ENCODE data around the gene DPH5. TPM values are rescaled to one million over a fixed set of nuclear protein-coding genes. Genes with fewer than 3 reads are reported as not detected.
A peak's percentile ranks its signal among the peaks of the same experiment; 100 is the strongest.

DPH5 gene
- total and polyA plus RNA-seq, 2 of the 4 experiments (the other 2 are of a cell fraction) = 32.3 to 42.0 TPM

- 0 out of 2 replicates have a peak overlapping the region, but pooled peaks have one; percentile 21 for H2AK5ac ChIP-seq (ENCODE audit: low read depth, low read length)
- H3K4me3 ChIP-seq (ENCODE audit: insufficient read depth, low read depth, low read length) = no peak overlapping the region
- dilution Hi-C loops (cut with HindIII; ENCODE audit: low sequenced_read_pairs, unreplicated experiment) = no loop called here
- intact Hi-C loops (cut with micrococcal nuclease) = loop anchor here (5.0 kb wide), 1 partner anchor 231 kb away; the partner anchor contains the start of gene S1PR1
- ATAC-seq (ENCODE audit: low read depth) (no peak), DNase-seq (peak; percentile 10)
- no peaks in the 10 kb centered on the region for H3K27me3 ChIP-seq (ENCODE audit: control insufficient read depth, insufficient read depth, low read length)
- no peak overlapping the region; the same call in 1 of the 2 replicates for H3K27ac ChIP-seq (ENCODE audit: insufficient read depth, low read length)
- H3K18ac ChIP-seq (ENCODE audit: low read depth, low read length) = peak overlapping the region; percentile 57; the same call in 1 of the 2 replicates
- BruUV-seq (replicated peaks) = no TSS peak
- TF ChIP-seq NFE2L2 (IDR thresholded peaks at IDR 0.05; ENCODE audit: low read depth, low read length) (no peak), RCOR1 (IDR thresholded peaks at IDR 0.05; ENCODE audit: insufficient replicate concordance, low read length) (no peak), BHLHE40 (IDR thresholded peaks at IDR 0.05; ENCODE audit: low read depth, low read length) (no peak), MAFK (IDR thresholded peaks at IDR 0.05; ENCODE audit: low read depth, low read length) (no peak), FOS (IDR thresholded peaks at IDR 0.05; ENCODE audit: low read depth, low read length) (no peak)
- peak overlapping the region; percentile 25; the same call in 1 of the 2 replicates for H2BK20ac ChIP-seq (ENCODE audit: low read depth, low read length)
- 0 out of 2 replicates have a peak overlapping the region, but pooled peaks have one; percentile 5 for H3K23ac ChIP-seq (ENCODE audit: low read depth, low read length)
- peaks cover 10% of the 10 kb centered on the region; the same call in 1 of the 2 replicates for H3K4me1 ChIP-seq (ENCODE audit: control insufficient read depth, insufficient read depth, low read length)
- H2BK5ac ChIP-seq (ENCODE audit: low read depth, low read length, poor library complexity, severe bottlenecking) = no peak overlapping the region
- in situ Hi-C loops (cut with MboI; ENCODE audit: low sequenced_read_pairs) = no loop called here
- no peaks in the 10 kb centered on the region for H3K9me3 ChIP-seq (ENCODE audit: control insufficient read depth, insufficient read depth, low read length)
- peak overlapping the region; percentile 10; the same call in 1 of the 2 replicates for H2BK120ac ChIP-seq (ENCODE audit: low read depth, low read length)
- no peak overlapping the region for H3K9ac ChIP-seq (ENCODE audit: low read depth, low read length)
- WGBS, 2 experiments (ENCODE audit: extremely low coverage in 2 of 2, insufficient read length in 1 of 2) = no CpG with 5 or more reads among the region's 4 CpGs
- H2AFZ ChIP-seq (replicated peaks; ENCODE audit: low read length, poor library complexity) = no peak overlapping the region
- ChIA-PET POLR2A (ENCODE audit: unreplicated experiment) (no interaction called here), CTCF (interaction anchor here (1.3 kb wide), 1 partner anchor 17 kb away, joined by 4 read pairs; no protein-coding TSS in a partner anchor)
- H3K4me2 ChIP-seq (ENCODE audit: low read depth, low read length) = no peak overlapping the region
- no peak overlapping the region for H2AK9ac ChIP-seq (replicated peaks; ENCODE audit: low read depth, low read length, poor library complexity)
- H3K14ac ChIP-seq (replicated peaks; ENCODE audit: low read depth, low read length) = 0 out of 2 replicates have a peak overlapping the region, but pooled peaks have one; percentile 25
- 0 out of 4 replicates have a peak, but pooled peaks cover 0 to 8% of the 10 kb centered on the region in 2 experiments for H3K79me1 ChIP-seq (ENCODE audit: low read depth in 1 of 2, low read length in 2 of 2)
- H3K9me1 ChIP-seq (ENCODE audit: insufficient read depth, low read length) = peaks cover 7% of the 10 kb centered on the region; the same call in 1 of the 2 replicates
- H4K91ac ChIP-seq (ENCODE audit: insufficient read depth, low read depth, low read length) = no peak overlapping the region
- H3K36me3 ChIP-seq (ENCODE audit: control insufficient read depth, insufficient read depth, low read length) = peaks cover 2% of the 10 kb centered on the region; the same call in 1 of the 2 replicates
- no peaks in the 10 kb centered on the region for H4K20me1 ChIP-seq (ENCODE audit: insufficient read depth, low read length)
- H4K8ac ChIP-seq (ENCODE audit: low read depth in 2 of 2, low read length in 2 of 2) = no peak overlapping the region
- H2BK15ac ChIP-seq (ENCODE audit: low read depth, low read length) = no peak overlapping the region; the same call in 2 of the 3 replicates
- H3K56ac ChIP-seq (ENCODE audit: extremely low read depth, insufficient read depth, low read length) = no peak overlapping the region
- peak overlapping the region; percentile 36 for H3K4ac ChIP-seq (ENCODE audit: low read depth, low read length)
- no peak overlapping the region for H4K5ac ChIP-seq (ENCODE audit: low read depth, low read length)
These were observed 19.7 kb downstream of the DPH5 start for GRCh38 chr1:101005871-101006270.
